Body of pancreas (tissue), 4 donors: ENCODE data around the gene FBXO7.

Experiments used
- POLR2A ChIP-seq, 3 donors: fragments of 450-650 bp; IDR thresholded peaks; one replicate each; pipeline ENCODE4 v1.6.1; 2016; ENCODE audit warnings: antibody characterized with exemption in 3 of 3, mild to moderate bottlenecking in 2 of 3
- TF ChIP-seq, protein P1 (sequence below), 7 experiments: fragments of 450-650 bp in 4 of 7; fragments of 200-600 bp in 3 of 7; sonication (generic) in 3 of 7; IDR thresholded peaks; one replicate each; pipeline ENCODE4 v1.5.1; 2016 to 2019; ENCODE audit warnings: antibody characterized with exemption in 7 of 7

GRCh38 chr22:32546496-32546895 is 71.9 kb downstream of the FBXO7 start:
- TF ChIP-seq, protein P1, sequence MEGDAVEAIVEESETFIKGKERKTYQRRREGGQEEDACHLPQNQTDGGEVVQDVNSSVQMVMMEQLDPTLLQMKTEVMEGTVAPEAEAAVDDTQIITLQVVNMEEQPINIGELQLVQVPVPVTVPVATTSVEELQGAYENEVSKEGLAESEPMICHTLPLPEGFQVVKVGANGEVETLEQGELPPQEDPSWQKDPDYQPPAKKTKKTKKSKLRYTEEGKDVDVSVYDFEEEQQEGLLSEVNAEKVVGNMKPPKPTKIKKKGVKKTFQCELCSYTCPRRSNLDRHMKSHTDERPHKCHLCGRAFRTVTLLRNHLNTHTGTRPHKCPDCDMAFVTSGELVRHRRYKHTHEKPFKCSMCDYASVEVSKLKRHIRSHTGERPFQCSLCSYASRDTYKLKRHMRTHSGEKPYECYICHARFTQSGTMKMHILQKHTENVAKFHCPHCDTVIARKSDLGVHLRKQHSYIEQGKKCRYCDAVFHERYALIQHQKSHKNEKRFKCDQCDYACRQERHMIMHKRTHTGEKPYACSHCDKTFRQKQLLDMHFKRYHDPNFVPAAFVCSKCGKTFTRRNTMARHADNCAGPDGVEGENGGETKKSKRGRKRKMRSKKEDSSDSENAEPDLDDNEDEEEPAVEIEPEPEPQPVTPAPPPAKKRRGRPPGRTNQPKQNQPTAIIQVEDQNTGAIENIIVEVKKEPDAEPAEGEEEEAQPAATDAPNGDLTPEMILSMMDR (IDR thresholded peaks at IDR 0.05), result no peak
- no peak for TF ChIP-seq POLR2A (IDR thresholded peaks at IDR 0.05)
